ENCODE measurements around the gene SLC6A1.

Gene SLC6A1

GRCh38 chr3:11050666-11051323, 58.2 kb downstream of the SLC6A1 start:
- TF ChIP-seq CTCF (IDR thresholded peaks at IDR 0.05; ENCODE audit: low read depth, low read length) = no peak
- H3K4me3 ChIP-seq (ENCODE audit: low read depth, low read length) = no peak overlapping the region

DNA sequence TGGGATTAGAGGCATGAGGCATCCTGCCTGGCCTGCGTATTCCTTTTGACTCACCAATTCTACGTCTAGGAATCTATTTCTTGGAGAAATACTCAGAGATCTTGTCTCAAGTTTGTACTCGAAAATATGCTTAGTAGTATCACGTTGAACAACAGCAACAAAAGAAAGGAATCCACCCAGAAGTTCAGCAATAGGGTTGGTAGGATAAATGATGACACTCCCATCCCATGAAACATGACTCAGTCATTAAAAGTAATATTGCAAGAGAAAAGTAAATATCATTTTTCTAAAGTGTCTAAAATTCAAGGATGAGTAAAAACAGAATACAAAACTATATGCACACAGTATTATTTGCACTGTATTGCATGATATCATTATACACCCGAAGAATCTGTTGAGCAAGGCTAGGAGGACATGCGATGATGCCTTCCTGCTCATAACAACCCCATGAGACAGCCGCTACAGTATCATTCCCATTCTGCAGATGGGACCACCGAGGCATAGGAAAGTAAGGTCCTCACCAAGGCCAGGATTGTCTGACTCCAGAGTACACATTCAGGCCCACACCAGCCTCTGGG, 61.5 kb downstream of the SLC6A1 start:
- TF ChIP-seq CTCF (IDR thresholded peaks at IDR 0.05; ENCODE audit: low read depth, low read length) = no peak

DNA sequence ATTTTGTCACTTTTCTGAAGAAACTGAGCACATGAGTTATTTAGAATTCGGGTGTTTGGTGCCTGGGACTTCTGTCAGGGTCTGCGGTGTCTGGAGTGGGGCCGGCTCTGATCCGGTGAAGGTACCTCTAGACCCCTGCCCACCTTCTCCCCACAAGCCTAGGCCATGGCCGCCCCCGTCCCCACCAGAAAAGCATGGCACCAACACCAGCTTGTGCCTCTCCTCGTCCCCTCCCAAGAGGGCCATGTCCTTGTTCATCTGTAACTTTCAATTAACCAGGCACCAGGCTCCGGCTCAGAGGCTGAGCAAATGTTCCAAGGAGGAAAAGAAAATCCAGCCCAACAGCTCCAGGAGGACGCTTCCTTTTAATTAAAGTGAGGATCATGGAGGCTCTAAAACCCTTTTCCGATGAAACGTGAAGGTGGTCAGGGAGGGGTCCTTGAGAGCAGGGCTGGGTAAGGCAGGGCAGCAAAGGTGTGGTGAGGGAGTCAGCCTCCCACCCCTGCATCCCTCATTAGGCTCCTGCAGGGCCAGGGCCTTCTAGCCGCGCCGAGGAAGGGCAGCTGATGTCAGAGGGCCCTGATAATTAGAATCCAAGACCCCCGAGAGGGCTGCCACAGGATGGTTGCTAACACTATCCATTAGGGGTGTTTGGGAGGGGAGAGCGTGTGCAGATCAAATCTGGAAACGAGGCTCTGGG, 62.3 kb downstream of the SLC6A1 start:
- TF ChIP-seq CTCF (IDR thresholded peaks at IDR 0.05; ENCODE audit: low read depth, low read length) = no peak
- H3K4me3 ChIP-seq (ENCODE audit: low read depth, low read length) = no peak overlapping the region

More for the DNA sequence above, 61.5 kb downstream of the SLC6A1 start:
- no peak overlapping the region for H3K4me3 ChIP-seq (ENCODE audit: low read depth, low read length)

- TF ChIP-seq CTCF (IDR thresholded peaks at IDR 0.05; ENCODE audit: low read depth, low read length) = no peak
These were observed 62.9 kb downstream of the SLC6A1 start for GRCh38 chr3:11055496-11055895.

DNA sequence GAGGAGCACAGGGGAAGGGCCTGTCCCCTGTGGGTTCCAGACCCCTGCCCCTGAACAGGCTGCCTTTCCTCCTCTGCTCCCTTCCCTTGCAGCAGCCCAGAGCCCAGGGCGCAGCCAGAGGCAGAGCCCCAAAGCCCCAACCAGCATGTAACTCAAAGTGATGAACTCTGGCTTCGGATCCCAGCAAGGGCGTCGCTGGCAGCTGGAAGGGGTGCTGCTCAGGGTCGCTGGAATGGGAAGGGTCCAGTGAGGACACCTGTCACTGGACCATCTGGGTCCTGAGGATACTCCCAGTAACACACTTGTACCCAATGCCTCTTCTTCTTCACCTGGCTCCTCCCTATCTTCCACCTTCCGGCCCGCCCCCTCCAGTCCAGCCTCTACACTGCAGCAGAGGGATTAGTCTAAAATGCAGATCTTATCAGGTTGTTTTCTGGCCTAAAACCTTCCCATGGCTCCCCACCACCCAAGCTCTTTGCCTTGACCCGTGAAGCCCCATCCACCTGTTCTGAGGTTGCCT, 64.0 kb downstream of the SLC6A1 start:
- no peak for TF ChIP-seq CTCF (IDR thresholded peaks at IDR 0.05; ENCODE audit: low read depth, low read length)
- H3K4me3 ChIP-seq (ENCODE audit: low read depth, low read length) = no peak overlapping the region

More at GRCh38 chr3:11055496-11055895, 62.9 kb downstream of the SLC6A1 start:
- no peak overlapping the region for H3K4me3 ChIP-seq (ENCODE audit: low read depth, low read length)

DNA sequence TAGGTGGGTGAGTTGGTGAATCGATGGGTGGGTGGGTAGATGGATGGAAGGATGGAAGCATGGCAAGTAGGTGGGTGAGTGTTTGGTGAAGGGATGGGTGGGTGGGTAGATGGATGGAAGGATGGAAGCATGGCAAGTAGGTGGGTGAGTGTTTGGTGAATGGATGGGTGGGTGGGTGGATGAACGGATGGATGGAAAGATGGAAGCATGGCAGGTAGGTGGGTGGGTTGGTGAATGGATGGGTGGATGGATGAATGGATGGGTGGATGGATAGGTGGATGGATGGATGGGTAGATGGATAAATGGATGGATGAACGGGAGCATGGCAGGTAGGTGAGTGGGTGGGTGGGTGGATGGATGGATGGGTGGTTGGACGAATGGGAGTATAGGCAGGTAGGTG, 65.1 kb downstream of the SLC6A1 start:
- H3K4me3 ChIP-seq (ENCODE audit: low read depth, low read length) = no peak overlapping the region
- no peak for TF ChIP-seq CTCF (IDR thresholded peaks at IDR 0.05; ENCODE audit: low read depth, low read length)
